HUES48 (cell line): ENCODE measurements around the gene F10.

Experiments
- H3K27ac ChIP-seq: one replicate; pipeline ENCODE4 v1.7.0; 2013; ENCODE audit warnings: low read depth, low read length, inconsistent platforms
- H3K27me3 ChIP-seq: 2 replicates; pipeline ENCODE4 v1.6.1; 2013; ENCODE audit warnings: mild to moderate bottlenecking, low read length; ENCODE audit not compliant: control insufficient read depth, insufficient read depth
- H3K36me3 ChIP-seq: 2 replicates; pipeline ENCODE4 v1.6.1; 2013; ENCODE audit warnings: low read length; ENCODE audit not compliant: control insufficient read depth, insufficient read depth
- H3K4me1 ChIP-seq: 2 replicates; pipeline ENCODE4 v1.6.1; 2013; ENCODE audit warnings: mild to moderate bottlenecking, low read length; ENCODE audit not compliant: control insufficient read depth, insufficient read depth
- H3K4me3 ChIP-seq: 2 replicates; pipeline ENCODE4 v1.5.1; 2013; ENCODE audit warnings: mild to moderate bottlenecking, low read depth, low read length
- H3K9ac ChIP-seq: 2 replicates; pipeline ENCODE4 v1.6.1; 2013; ENCODE audit warnings: mild to moderate bottlenecking, low read depth, low read length, moderate library complexity
- H3K9me3 ChIP-seq: 2 replicates; pipeline ENCODE4 v1.6.1; 2013; ENCODE audit warnings: low read length; ENCODE audit not compliant: control insufficient read depth, insufficient read depth

F10 gene

GRCh38 chr13:113114511-113115362 lies 7.9 kb upstream of the F10 start:
- no peak overlapping the region for H3K4me3 ChIP-seq
- H3K27me3 ChIP-seq = peaks cover 32% of the 10 kb centered on the region
- no peak overlapping the region for H3K9ac ChIP-seq
- H3K27ac ChIP-seq = no peak overlapping the region
- H3K36me3 ChIP-seq = no peaks in the 10 kb centered on the region
- no peaks in the 10 kb centered on the region for H3K9me3 ChIP-seq
- H3K4me1 ChIP-seq = no peaks in the 10 kb centered on the region

GRCh38 chr13:113115363-113116205 lies 7.0 kb upstream of the F10 start:
- Histone ChIP-seq H3K9ac (no peak overlapping the region), H3K4me1 (no peaks in the 10 kb centered on the region), H3K27me3 (peaks cover 23% of the 10 kb centered on the region), H3K9me3 (no peaks in the 10 kb centered on the region), H3K36me3 (no peaks in the 10 kb centered on the region), H3K4me3 (no peak overlapping the region), H3K27ac (no peak overlapping the region)

- Histone ChIP-seq H3K9me3 (no peaks in the 10 kb centered on the region), H3K4me3 (no peak overlapping the region), H3K9ac (no peak overlapping the region), H3K27ac (no peak overlapping the region), H3K27me3 (peaks cover 16% of the 10 kb centered on the region), H3K36me3 (no peaks in the 10 kb centered on the region), H3K4me1 (no peaks in the 10 kb centered on the region)
Measured at GRCh38 chr13:113116206-113116800, 6.3 kb upstream of the F10 start.

- H3K27me3 ChIP-seq = peaks cover 13% of the 10 kb centered on the region
Measured at GRCh38 chr13:113116871-113117271, 5.7 kb upstream of the F10 start.

GRCh38 chr13:113117335-113117872 lies 5.2 kb upstream of the F10 start:
- peaks cover 12% of the 10 kb centered on the region for H3K27me3 ChIP-seq
- H3K9me3 ChIP-seq = no peaks in the 10 kb centered on the region
- H3K4me1 ChIP-seq = no peaks in the 10 kb centered on the region
- H3K4me3 ChIP-seq = no peak overlapping the region
- H3K9ac ChIP-seq = no peak overlapping the region
- no peaks in the 10 kb centered on the region for H3K36me3 ChIP-seq
- no peak overlapping the region for H3K27ac ChIP-seq

More at GRCh38 chr13:113116871-113117271, 5.7 kb upstream of the F10 start:
- Histone ChIP-seq H3K27ac (no peak overlapping the region), H3K9ac (no peak overlapping the region), H3K4me1 (no peaks in the 10 kb centered on the region), H3K4me3 (no peak overlapping the region), H3K9me3 (no peaks in the 10 kb centered on the region), H3K36me3 (no peaks in the 10 kb centered on the region)

- Histone ChIP-seq H3K27ac (no peak overlapping the region), H3K4me3 (no peak overlapping the region), H3K4me1 (no peaks in the 10 kb centered on the region; the same call in 1 of the 2 replicates), H3K9ac (no peak overlapping the region), H3K9me3 (no peaks in the 10 kb centered on the region), H3K36me3 (no peaks in the 10 kb centered on the region), H3K27me3 (peaks cover 11% of the 10 kb centered on the region)
Measured at GRCh38 chr13:113117911-113118260, 4.7 kb upstream of the F10 start.

- no peak overlapping the region for H3K4me3 ChIP-seq
- no peaks in the 10 kb centered on the region for H3K36me3 ChIP-seq
- no peaks in the 10 kb centered on the region for H3K9me3 ChIP-seq
- H3K27me3 ChIP-seq = peaks cover 5% of the 10 kb centered on the region; the same call in 1 of the 2 replicates
- no peaks in the 10 kb centered on the region; the same call in 1 of the 2 replicates for H3K4me1 ChIP-seq
- H3K27ac ChIP-seq = no peak overlapping the region
- H3K9ac ChIP-seq = no peak overlapping the region
Measured at GRCh38 chr13:113118261-113119021, 4.2 kb upstream of the F10 start.

- Histone ChIP-seq H3K27me3 (no peaks in the 10 kb centered on the region), H3K36me3 (no peaks in the 10 kb centered on the region), H3K27ac (no peak overlapping the region), H3K9ac (no peak overlapping the region), H3K4me1 (no peaks in the 10 kb centered on the region; the same call in 1 of the 2 replicates), H3K4me3 (no peak overlapping the region), H3K9me3 (no peaks in the 10 kb centered on the region)
Measured at GRCh38 chr13:113119166-113119821, 3.3 kb upstream of the F10 start.

GRCh38 chr13:113119822-113120189 lies 2.8 kb upstream of the F10 start:
- no peaks in the 10 kb centered on the region for H3K27me3 ChIP-seq
- H3K4me3 ChIP-seq = no peak overlapping the region
- H3K9me3 ChIP-seq = no peaks in the 10 kb centered on the region
- H3K4me1 ChIP-seq = no peaks in the 10 kb centered on the region; the same call in 1 of the 2 replicates
- H3K9ac ChIP-seq = no peak overlapping the region
- no peak overlapping the region for H3K27ac ChIP-seq
- H3K36me3 ChIP-seq = no peaks in the 10 kb centered on the region
